HAP-1 (cell line): Measurements from ENCODE around the gene STK4.

Source experiments
- DNase-seq, 2 experiments: peaks; one replicate each; pipeline ENCODE4 v3.0.0-alpha.2; 2016 to 2020; ENCODE audit warnings: low spot score in 2 of 2
- H3K27me3 ChIP-seq: fragments of 250-450 bp; sonication (Bioruptor Pico); 2 replicates; pipeline ENCODE4 v1.5.1; 2020; ENCODE audit warnings: low read depth, mild to moderate bottlenecking, moderate library complexity
- H3K36me3 ChIP-seq: fragments of 250-450 bp; sonication (Bioruptor Pico); replicated peaks from 2 replicates; pipeline ENCODE4 v1.5.1; 2020; ENCODE audit warnings: mild to moderate bottlenecking
- H3K4me1 ChIP-seq: fragments of 250-450 bp; sonication (Bioruptor Pico); 2 replicates; pipeline ENCODE4 v1.5.1; 2020; ENCODE audit warnings: mild to moderate bottlenecking
- H3K4me3 ChIP-seq: fragments of 250-450 bp; sonication (Bioruptor Pico); 2 replicates; pipeline ENCODE4 v1.5.1; 2020; ENCODE audit warnings: mild to moderate bottlenecking, moderate library complexity
- H3K9me3 ChIP-seq: fragments of 250-450 bp; sonication (Bioruptor Pico); 2 replicates; pipeline ENCODE4 v1.5.1; 2020; ENCODE audit warnings: mild to moderate bottlenecking, moderate library complexity
- in situ Hi-C: fragments of 300-500 bp; cut with MboI; formaldehyde crosslinking; loops from 3 replicates; pipeline ENCODE4 v1.14.3; 2020; ENCODE audit warnings: low sequenced_read_pairs, inconsistent platforms, mixed read lengths

The STK4 gene

GRCh38 chr20:45119556-45120266 is 153.4 kb downstream of the STK4 start:
- DNase-seq: no peak
- no peaks in the 10 kb centered on the region for H3K4me1 ChIP-seq

GRCh38 chr20:45121388-45121787 is 155.1 kb downstream of the STK4 start:
- H3K4me1 ChIP-seq: no peaks in the 10 kb centered on the region
- DNase-seq: no peak
- in situ Hi-C loops: no loop called here
- H3K9me3 ChIP-seq: no peaks in the 10 kb centered on the region
- no peak overlapping the region for H3K4me3 ChIP-seq
- H3K36me3 ChIP-seq: no peaks in the 10 kb centered on the region
- H3K27me3 ChIP-seq: peaks cover 14% of the 10 kb centered on the region

More at GRCh38 chr20:45119556-45120266, 153.4 kb downstream of the STK4 start:
- H3K9me3 ChIP-seq: no peaks in the 10 kb centered on the region
- no peaks in the 10 kb centered on the region for H3K36me3 ChIP-seq
- H3K27me3 ChIP-seq: peaks cover 13% of the 10 kb centered on the region
- in situ Hi-C loops: no loop called here
- no peak overlapping the region for H3K4me3 ChIP-seq

GRCh38 chr20:45124365-45124764 is 158.1 kb downstream of the STK4 start, which contains the start of gene WFDC12:
Gene WFDC12, minus strand, starts transcription at chr20:45124465. Its CDS starts 18 bp downstream, at chr20:45124447.
- Histone ChIP-seq H3K36me3 (no peaks in the 10 kb centered on the region), H3K4me1 (no peaks in the 10 kb centered on the region), H3K4me3 (no peak within 1 kb of the TSS), H3K27me3 (peaks cover 12% of the 10 kb centered on the region), H3K9me3 (no peaks in the 10 kb centered on the region)
- in situ Hi-C loops: no loop called here
- DNase-seq: no peak

GRCh38 chr20:45128099-45128498 is 161.8 kb downstream of the STK4 start:
- peaks cover 4% of the 10 kb centered on the region; the same call in 1 of the 2 replicates for H3K27me3 ChIP-seq
- H3K9me3 ChIP-seq: no peaks in the 10 kb centered on the region
- H3K4me3 ChIP-seq: no peak overlapping the region
- no peaks in the 10 kb centered on the region for H3K36me3 ChIP-seq
- no peaks in the 10 kb centered on the region for H3K4me1 ChIP-seq
- DNase-seq: no peak
- in situ Hi-C loops: no loop called here
